ENCODE results near the gene SHBG. TPM values are rescaled to one million over a fixed set of nuclear protein-coding genes. Genes with fewer than 3 reads are reported as not detected.

SHBG gene
- polyA plus RNA-seq, 1 donor (not counting 4 experiments of a cell fraction or from before 2014, with no cell fraction given): 0.14 TPM

GRCh38 chr17:7651665-7652387 is 21.9 kb downstream of the SHBG start:
- TF ChIP-seq EZH2 (IDR thresholded peaks at IDR 0.05; ENCODE audit: low read length): no peak
- TF ChIP-seq, protein P1, sequence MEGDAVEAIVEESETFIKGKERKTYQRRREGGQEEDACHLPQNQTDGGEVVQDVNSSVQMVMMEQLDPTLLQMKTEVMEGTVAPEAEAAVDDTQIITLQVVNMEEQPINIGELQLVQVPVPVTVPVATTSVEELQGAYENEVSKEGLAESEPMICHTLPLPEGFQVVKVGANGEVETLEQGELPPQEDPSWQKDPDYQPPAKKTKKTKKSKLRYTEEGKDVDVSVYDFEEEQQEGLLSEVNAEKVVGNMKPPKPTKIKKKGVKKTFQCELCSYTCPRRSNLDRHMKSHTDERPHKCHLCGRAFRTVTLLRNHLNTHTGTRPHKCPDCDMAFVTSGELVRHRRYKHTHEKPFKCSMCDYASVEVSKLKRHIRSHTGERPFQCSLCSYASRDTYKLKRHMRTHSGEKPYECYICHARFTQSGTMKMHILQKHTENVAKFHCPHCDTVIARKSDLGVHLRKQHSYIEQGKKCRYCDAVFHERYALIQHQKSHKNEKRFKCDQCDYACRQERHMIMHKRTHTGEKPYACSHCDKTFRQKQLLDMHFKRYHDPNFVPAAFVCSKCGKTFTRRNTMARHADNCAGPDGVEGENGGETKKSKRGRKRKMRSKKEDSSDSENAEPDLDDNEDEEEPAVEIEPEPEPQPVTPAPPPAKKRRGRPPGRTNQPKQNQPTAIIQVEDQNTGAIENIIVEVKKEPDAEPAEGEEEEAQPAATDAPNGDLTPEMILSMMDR (optimal IDR thresholded peaks at IDR 0.05 in 1 of 3, IDR thresholded peaks at IDR 0.05 in 1 of 3, conservative IDR thresholded peaks at IDR 0.05 in 1 of 3; ENCODE audit: extremely low read depth in 1 of 3, insufficient read depth in 2 of 3, low read length in 3 of 3): no peak
- DNase-seq (ENCODE audit: low read depth, low spot score): no peak
- Histone ChIP-seq H3K36me3 (ENCODE audit: control insufficient read depth in 2 of 2, extremely low read depth in 1 of 2, insufficient read depth in 2 of 2, low read length in 2 of 2) (no peaks in the 10 kb centered on the region), H3K79me2 (ENCODE audit: control insufficient read depth, insufficient read depth, low read length) (no peaks in the 10 kb centered on the region), H3K4me3 (ENCODE audit: control insufficient read depth in 2 of 3, extremely low read depth in 1 of 3, insufficient read depth in 2 of 3, low read depth in 1 of 3, low read length in 3 of 3) (no peak overlapping the region), H3K9me3 (ENCODE audit: control insufficient read depth, low read depth, low read length) (no peaks in the 10 kb centered on the region), H2AFZ (ENCODE audit: control insufficient read depth, low read length) (no peak overlapping the region), H3K27ac (ENCODE audit: control insufficient read depth, insufficient read depth, low read length) (no peak overlapping the region), H3K4me1 (ENCODE audit: control insufficient read depth, extremely low read depth, insufficient read depth, low read length) (peaks cover 4% of the 10 kb centered on the region), H3K27me3 (ENCODE audit: control insufficient read depth, extremely low read depth, insufficient read depth, low read length) (peaks cover 45% of the 10 kb centered on the region), H4K20me1 (ENCODE audit: control insufficient read depth, extremely low read depth, insufficient read depth, low read length) (no peaks in the 10 kb centered on the region), H3K9ac (ENCODE audit: control insufficient read depth, extremely low read depth, insufficient read depth, low read length) (no peak overlapping the region), H3K4me2 (ENCODE audit: control insufficient read depth, extremely low read depth, insufficient read depth, low read depth, low read length) (no peak overlapping the region), H3K9me1 (ENCODE audit: control insufficient read depth, extremely low read depth, insufficient read depth, low read length) (no peaks in the 10 kb centered on the region)
- dilution Hi-C loops (cut with MboI; ENCODE audit: extremely low pct_ligation_motif_present, low sequenced_read_pairs): no loop called here
- FAIRE-seq: no peak

DNA sequence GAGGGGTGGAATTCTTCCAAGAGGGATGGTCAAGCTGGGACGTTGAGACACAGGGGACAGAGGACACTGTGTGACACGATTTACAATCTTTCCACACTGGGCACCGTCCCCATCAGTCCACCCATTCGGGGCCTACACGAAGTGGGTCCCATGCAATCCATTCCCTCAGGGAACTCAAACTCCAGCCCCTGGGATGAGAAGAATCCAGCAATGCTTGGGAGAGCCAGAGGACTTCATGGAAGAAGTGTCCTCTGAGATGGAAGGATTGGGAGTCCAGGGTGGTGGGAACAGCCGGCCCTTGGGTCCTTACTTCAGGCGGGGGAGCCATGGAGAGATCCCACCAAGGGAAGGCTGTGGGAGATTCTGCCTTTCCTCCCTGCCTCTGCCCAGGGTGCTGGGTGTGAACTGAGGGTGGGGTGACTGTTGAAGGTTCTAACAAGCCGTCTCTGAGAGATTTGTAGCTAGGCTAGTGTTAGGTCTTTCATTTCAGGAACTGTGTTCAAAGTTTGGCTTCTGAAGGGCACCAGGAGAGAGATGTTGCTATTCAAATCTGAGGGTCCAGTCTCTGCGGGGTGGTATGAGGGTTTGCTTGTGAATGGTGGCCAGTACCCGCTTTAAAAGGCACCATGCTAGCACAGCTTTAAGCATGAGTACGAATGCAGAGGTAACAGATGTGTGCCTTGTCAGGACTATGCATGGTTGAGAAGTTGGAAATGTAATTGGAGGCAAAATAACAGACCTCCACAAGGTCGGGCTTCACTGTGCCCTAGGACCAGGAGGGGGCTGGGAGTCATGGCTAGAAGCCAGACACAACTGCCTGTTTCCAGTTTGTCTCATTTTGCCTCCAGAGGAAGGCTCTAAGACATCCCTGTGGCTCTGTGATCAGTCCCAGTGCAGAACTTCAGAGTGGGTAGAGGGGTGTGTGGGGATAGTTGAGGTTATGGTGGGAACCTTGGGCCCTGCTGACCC is 22.7 kb downstream of the SHBG start:
- TF ChIP-seq, protein P1 (optimal IDR thresholded peaks at IDR 0.05 in 1 of 3, IDR thresholded peaks at IDR 0.05 in 1 of 3, conservative IDR thresholded peaks at IDR 0.05 in 1 of 3; ENCODE audit: extremely low read depth in 1 of 3, insufficient read depth in 2 of 3, low read length in 3 of 3): no peak
- TF ChIP-seq EZH2 (IDR thresholded peaks at IDR 0.05; ENCODE audit: low read length): peak; percentile 33

More for the DNA sequence above, 22.7 kb downstream of the SHBG start:
- no peak overlapping the region for H3K4me3 ChIP-seq (ENCODE audit: control insufficient read depth in 2 of 3, extremely low read depth in 1 of 3, insufficient read depth in 2 of 3, low read depth in 1 of 3, low read length in 3 of 3)
- H3K9me1 ChIP-seq (ENCODE audit: control insufficient read depth, extremely low read depth, insufficient read depth, low read length): no peaks in the 10 kb centered on the region
- peaks cover 45% of the 10 kb centered on the region for H3K27me3 ChIP-seq (ENCODE audit: control insufficient read depth, extremely low read depth, insufficient read depth, low read length)
- no peak overlapping the region for H2AFZ ChIP-seq (ENCODE audit: control insufficient read depth, low read length)
- no peaks in the 10 kb centered on the region for H4K20me1 ChIP-seq (ENCODE audit: control insufficient read depth, extremely low read depth, insufficient read depth, low read length)
- H3K79me2 ChIP-seq (ENCODE audit: control insufficient read depth, insufficient read depth, low read length): no peaks in the 10 kb centered on the region
- H3K9ac ChIP-seq (ENCODE audit: control insufficient read depth, extremely low read depth, insufficient read depth, low read length): no peak overlapping the region
- H3K27ac ChIP-seq (ENCODE audit: control insufficient read depth, insufficient read depth, low read length): no peak overlapping the region
- DNase-seq (ENCODE audit: low read depth, low spot score) (no peak), FAIRE-seq (no peak)
- dilution Hi-C loops (cut with MboI; ENCODE audit: extremely low pct_ligation_motif_present, low sequenced_read_pairs): no loop called here
- no peaks in the 10 kb centered on the region for H3K9me3 ChIP-seq (ENCODE audit: control insufficient read depth, low read depth, low read length)
- no peaks in the 10 kb centered on the region for H3K36me3 ChIP-seq (ENCODE audit: control insufficient read depth in 2 of 2, extremely low read depth in 1 of 2, insufficient read depth in 2 of 2, low read length in 2 of 2)
- peaks cover 4% of the 10 kb centered on the region for H3K4me1 ChIP-seq (ENCODE audit: control insufficient read depth, extremely low read depth, insufficient read depth, low read length)
- H3K4me2 ChIP-seq (ENCODE audit: control insufficient read depth, extremely low read depth, insufficient read depth, low read depth, low read length): no peak overlapping the region
